Adrenal gland (tissue), 12 donors: ENCODE data around the gene PIEZO2. TPM values are rescaled to one million over a fixed set of nuclear protein-coding genes. Genes with fewer than 3 reads are reported as not detected.

ENCODE experiments used
- DNase-seq, 7 donors: peaks; one replicate each; pipeline ENCODE4 v3.0.0-alpha.2; 2019 to 2020
- H3K27ac ChIP-seq, 5 donors: fragments of 200-600 bp; sonication (generic) in 4 of 5; 1 replicate in 3 of 5; 2 replicates in 2 of 5; pipeline versions ENCODE4 v1.5.1 to v1.8.0; 2016 to 2020; ENCODE audit warnings: mild to moderate bottlenecking in 1 of 5
- H3K27me3 ChIP-seq: fragments of 200-600 bp; 2 replicates; pipeline ENCODE4 v1.8.0; 2021
- H3K36me3 ChIP-seq, 2 donors: fragments of 200-600 bp; replicated peaks in 1 of 2; 1 replicate in 1 of 2; 2 replicates in 1 of 2; pipeline versions ENCODE4 v1.5.1 to v1.8.0; 2018 to 2022
- H3K4me1 ChIP-seq, 2 donors: fragments of 200-600 bp; replicated peaks in 1 of 2; 1 replicate in 1 of 2; 2 replicates in 1 of 2; pipeline versions ENCODE4 v1.5.1 to v1.8.0; 2018 to 2021
- H3K4me3 ChIP-seq, 4 donors: fragments of 200-600 bp; sonication (generic) in 3 of 4; one replicate each; pipeline ENCODE4 v1.5.1; 2016 to 2018
- H3K9me3 ChIP-seq, 3 donors: fragments of 200-600 bp; sonication (generic) in 1 of 3; replicated peaks in 1 of 3; 1 replicate in 2 of 3; 2 replicates in 1 of 3; pipeline versions ENCODE4 v1.5.1 to v1.8.0; 2016 to 2021
- CTCF ChIP-seq, 6 experiments: fragments of 450-650 bp in 4 of 6; fragments of 200-600 bp in 2 of 6; sonication (generic) in 1 of 6; IDR thresholded peaks; 1 replicate in 5 of 6; 2 replicates in 1 of 6; pipeline versions ENCODE4 v1.5.1 to v1.8.0; 2016 to 2021; ENCODE audit warnings: antibody characterized with exemption in 6 of 6, mild to moderate bottlenecking in 2 of 6, moderate library complexity in 1 of 6
- POLR2A ChIP-seq, 2 donors: fragments of 450-650 bp; IDR thresholded peaks; one replicate each; pipeline ENCODE4 v1.6.1; 2017; ENCODE audit warnings: antibody characterized with exemption in 2 of 2, mild to moderate bottlenecking in 2 of 2, moderate library complexity in 1 of 2
- WGBS, 4 donors: extraction: QIAGEN DNeasy Blood & Tissue Kit in 2 of 4; methylation state at CpG; one replicate each; pipeline versions ENCODE4 v1.1.5 to v1.1.7; 2013 to 2017; 5-methylcytosine and 5-hydroxymethylcytosine counted together
- intact Hi-C, 2 donors: fragments of 100-400 bp; cut with DNase I; formaldehyde crosslinking; loops; one replicate each; pipeline versions ENCODE4 v1.14.1 to v1.15.0; 2022 to 2023
- polyA plus RNA-seq, 3 donors: library from polyadenylated mRNA; stranded (reverse); fragments of 200-250 nt in 2 of 3; fragments of 350-450 nt in 1 of 3; fragmentation: Illumina TruSeq in 1 of 3; extraction: RNeasy Lipid Tissue Mini Kit (QIAGEN cat#74804) in 1 of 3; gene quantifications; one replicate each; pipeline ENCODE4 v1.2.3, GENCODE V29; 2013 to 2014
- total RNA-seq, 9 donors: library from RNA; depleted of rRNA in 4 of 9; stranded (reverse); fragments of >200 nt in 4 of 9; fragments of 120-200 nt in 1 of 9; fragmentation: NEBNext Ultra II Directional in 1 of 9; extraction: Animal tissue kit (Norgen Biotek cat#: 25700) in 1 of 9; gene quantifications; one replicate each; pipeline versions ENCODE4 v1.1.0 to v1.2.4, GENCODE V29; 2013 to 2023
- donor health status: healthy with polysubstance abuse.
- donor health status: Bipolar disorder and iron deficiency.
- donor health status: DM: yes; HTN: yes; CAD: no.
- donor health status: DM: no; HTN: no; CAD: no.
- donor health status: DM: no; HTN: no; CAD: no.
- donor health status: DM: yes; HTN: yes; CAD: no.

PIEZO2 gene
- total and polyA plus RNA-seq, 12 donors: 0.88 to 18.0 (median 2.6) TPM

- no peak for DNase-seq
- H3K27me3 ChIP-seq: no peaks in the 10 kb centered on the region
- intact Hi-C loops: no loop called here
- H3K27ac ChIP-seq: no peak overlapping the region
- WGBS, 4 donors: 74 to 85% (median 83%) methylated on average over 2 of the region's 2 CpGs
- H3K4me1 ChIP-seq: no peaks in the 10 kb centered on the region
- no peak overlapping the region for H3K4me3 ChIP-seq
- TF ChIP-seq CTCF (IDR thresholded peaks at IDR 0.05) (no peak), POLR2A (IDR thresholded peaks at IDR 0.05) (no peak)
- no peaks in the 10 kb centered on the region for H3K36me3 ChIP-seq
- H3K9me3 ChIP-seq: peaks cover 0 to 11% (median 10%) of the 10 kb centered on the region in 3 donors
These were observed 163.7 kb downstream of the PIEZO2 start for GRCh38 chr18:10985689-10986088.

- intact Hi-C loops: no loop called here
- Histone ChIP-seq H3K36me3 (no peaks in the 10 kb centered on the region), H3K27ac (no peak overlapping the region), H3K4me3 (no peak overlapping the region), H3K4me1 (peaks cover 0 to 7% of the 10 kb centered on the region in 2 donors), H3K9me3 (peaks cover 0 to 6% (median 2%) of the 10 kb centered on the region in 3 donors), H3K27me3 (no peaks in the 10 kb centered on the region)
- 74 to 78% (median 77%) methylated on average over 7 of the region's 7 CpGs for WGBS, 4 donors
- TF ChIP-seq CTCF (IDR thresholded peaks at IDR 0.05): no peak
- no peak for TF ChIP-seq POLR2A (IDR thresholded peaks at IDR 0.05)
- DNase-seq: no peak
These were observed 170.0 kb downstream of the PIEZO2 start for GRCh38 chr18:10979411-10979810.

GRCh38 chr18:10977042-10977441, 172.3 kb downstream of the PIEZO2 start:
- Histone ChIP-seq H3K4me3 (no peak overlapping the region), H3K4me1 (peaks cover 0 to 7% of the 10 kb centered on the region in 2 donors), H3K9me3 (no peaks in the 10 kb centered on the region), H3K36me3 (no peaks in the 10 kb centered on the region), H3K27ac (no peak overlapping the region), H3K27me3 (no peaks in the 10 kb centered on the region)
- DNase-seq: no peak
- intact Hi-C loops: no loop called here
- TF ChIP-seq CTCF (IDR thresholded peaks at IDR 0.05): no peak
- TF ChIP-seq POLR2A (IDR thresholded peaks at IDR 0.05): no peak

GRCh38 chr18:10973567-10974203, 175.7 kb downstream of the PIEZO2 start:
- intact Hi-C loops: no loop called here
- WGBS, 4 donors: 59 to 67% (median 64%) methylated on average over 10 of the region's 10 CpGs
- TF ChIP-seq CTCF (IDR thresholded peaks at IDR 0.05): no peak
- no peak for TF ChIP-seq POLR2A (IDR thresholded peaks at IDR 0.05)
- Histone ChIP-seq H3K27me3 (no peaks in the 10 kb centered on the region), H3K36me3 (no peaks in the 10 kb centered on the region), H3K4me1 (no peaks in the 10 kb centered on the region), H3K9me3 (no peaks in the 10 kb centered on the region), H3K27ac (no peak overlapping the region), H3K4me3 (no peak overlapping the region)
- DNase-seq: peak in 4 of 7 donors; percentile 14 to 49 (median 20)
